Measurements from ENCODE around the gene AGA. TPM values are rescaled to one million over a fixed set of nuclear protein-coding genes. Genes with fewer than 3 reads are reported as not detected.

Gene AGA
- total RNA-seq, 1 experiment from 2014 or later = 35.4 TPM

DNA sequence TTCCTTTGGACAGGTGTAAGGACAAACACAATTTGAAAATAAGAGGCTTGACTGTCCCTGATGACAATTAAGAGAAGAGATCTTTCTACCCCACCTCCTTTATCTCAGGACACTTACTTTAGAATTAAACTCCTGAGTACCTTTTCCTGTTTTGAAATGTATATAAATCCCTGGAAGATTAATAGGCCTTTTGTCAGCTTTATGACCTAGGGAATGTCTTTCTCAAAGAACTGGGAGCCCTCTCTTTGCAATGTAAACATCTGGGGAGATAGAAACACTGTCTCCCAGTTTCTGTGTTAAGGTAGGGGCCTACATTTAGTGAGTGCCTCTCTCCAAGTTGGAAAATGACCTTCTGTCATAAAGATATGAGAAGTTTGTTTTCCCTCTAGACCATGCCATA is 31.7 kb downstream of the AGA start:
- Mint-ChIP-seq H3K27ac (ENCODE audit: unreplicated experiment) (no peak overlapping the region), H3K36me3 (ENCODE audit: insufficient read depth, unreplicated experiment) (no peaks in the 10 kb centered on the region), H3K4me1 (ENCODE audit: low read depth, unreplicated experiment) (peaks cover 10% of the 10 kb centered on the region), H3K9me3 (ENCODE audit: unreplicated experiment) (peaks cover 22% of the 10 kb centered on the region), H3K4me3 (ENCODE audit: unreplicated experiment) (no peak overlapping the region), H3K27me3 (ENCODE audit: insufficient read depth, unreplicated experiment) (no peaks in the 10 kb centered on the region)
- intact Hi-C loops (cut with micrococcal nuclease; ENCODE audit: unreplicated experiment) = loop anchor here (1.0 to 2.0 kb wide), 2 partner anchors 16 to 32 kb away; partner anchors contain the start of gene AGA
- H3K36me3 ChIP-seq (ENCODE audit: control insufficient read depth, insufficient read depth, low read length) = no peaks in the 10 kb centered on the region
- no TSS peak for BruUV-seq (replicated peaks)
- H3K4me3 ChIP-seq (ENCODE audit: low read depth, low read length) = no peak overlapping the region
- no peaks in the 10 kb centered on the region for H3K27me3 ChIP-seq (replicated peaks; ENCODE audit: control insufficient read depth, insufficient read depth, low read length)
- TF ChIP-seq, protein P1, sequence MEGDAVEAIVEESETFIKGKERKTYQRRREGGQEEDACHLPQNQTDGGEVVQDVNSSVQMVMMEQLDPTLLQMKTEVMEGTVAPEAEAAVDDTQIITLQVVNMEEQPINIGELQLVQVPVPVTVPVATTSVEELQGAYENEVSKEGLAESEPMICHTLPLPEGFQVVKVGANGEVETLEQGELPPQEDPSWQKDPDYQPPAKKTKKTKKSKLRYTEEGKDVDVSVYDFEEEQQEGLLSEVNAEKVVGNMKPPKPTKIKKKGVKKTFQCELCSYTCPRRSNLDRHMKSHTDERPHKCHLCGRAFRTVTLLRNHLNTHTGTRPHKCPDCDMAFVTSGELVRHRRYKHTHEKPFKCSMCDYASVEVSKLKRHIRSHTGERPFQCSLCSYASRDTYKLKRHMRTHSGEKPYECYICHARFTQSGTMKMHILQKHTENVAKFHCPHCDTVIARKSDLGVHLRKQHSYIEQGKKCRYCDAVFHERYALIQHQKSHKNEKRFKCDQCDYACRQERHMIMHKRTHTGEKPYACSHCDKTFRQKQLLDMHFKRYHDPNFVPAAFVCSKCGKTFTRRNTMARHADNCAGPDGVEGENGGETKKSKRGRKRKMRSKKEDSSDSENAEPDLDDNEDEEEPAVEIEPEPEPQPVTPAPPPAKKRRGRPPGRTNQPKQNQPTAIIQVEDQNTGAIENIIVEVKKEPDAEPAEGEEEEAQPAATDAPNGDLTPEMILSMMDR (IDR thresholded peaks at IDR 0.05; ENCODE audit: insufficient read depth in 1 of 2, low read depth in 1 of 2, low read length in 1 of 2, severe bottlenecking in 1 of 2, unreplicated experiment in 1 of 2) = no peak
- ChIA-PET POLR2A (interaction anchor here (1.3 kb wide), 1 partner anchor 32 kb away, joined by 7 read pairs; the partner anchor contains the start of gene AGA), CTCF (no interaction called here)
- DNase-seq = peak; percentile 44 to 46
- peaks cover 7% of the 10 kb centered on the region; the same call in 1 of the 2 replicates for H3K4me1 ChIP-seq
- H3K9me3 ChIP-seq = no peaks in the 10 kb centered on the region

DNA sequence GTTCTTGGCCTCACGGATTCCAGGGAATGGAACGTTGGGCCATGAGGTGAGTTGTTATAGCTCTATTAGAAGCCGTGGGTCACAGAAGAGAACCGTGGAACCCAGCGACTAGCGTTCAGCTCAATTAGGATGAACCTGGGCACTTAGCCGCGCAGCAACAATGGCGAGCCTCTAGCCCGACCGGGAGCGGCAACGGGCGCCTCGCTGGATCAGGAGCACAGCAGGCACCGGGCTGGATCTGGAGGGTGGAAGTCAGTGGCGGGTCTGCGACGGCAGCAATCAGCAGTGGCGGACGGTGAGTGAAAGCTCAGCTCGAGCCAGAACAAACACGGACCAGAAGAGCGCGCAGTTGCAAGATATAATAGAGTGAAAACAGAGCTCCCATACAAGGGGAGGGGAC is 34.2 kb downstream of the AGA start:
- POLR2A ChIA-PET = no interaction called here
- peaks cover 10% of the 10 kb centered on the region for H3K4me1 Mint-ChIP-seq (ENCODE audit: low read depth, unreplicated experiment)
- intact Hi-C loops (cut with micrococcal nuclease; ENCODE audit: unreplicated experiment) = no loop called here

DNA sequence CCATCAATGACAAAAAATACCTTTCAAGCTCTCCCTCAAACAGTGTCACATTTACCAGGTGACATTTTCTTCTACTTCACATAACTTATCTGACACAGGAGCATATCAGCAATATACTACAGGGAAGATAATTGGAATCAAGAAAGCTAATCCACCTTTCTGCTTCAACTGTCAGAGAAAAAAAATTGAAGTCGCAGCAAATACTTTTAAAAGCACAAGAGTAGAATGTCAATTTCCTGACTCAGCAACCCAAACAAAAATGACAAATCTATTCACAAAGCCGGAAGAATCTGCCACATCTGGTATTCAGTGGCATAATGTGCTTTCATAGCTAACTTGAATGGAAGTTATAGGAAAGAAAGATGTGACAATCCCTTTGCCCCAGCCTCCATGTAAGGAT is 36.7 kb downstream of the AGA start:
- Histone ChIP-seq H3K27me3 (replicated peaks; ENCODE audit: control insufficient read depth, insufficient read depth, low read length) (no peaks in the 10 kb centered on the region), H3K4me3 (ENCODE audit: low read depth, low read length) (no peak overlapping the region), H3K4me1 (no peaks in the 10 kb centered on the region), H3K36me3 (ENCODE audit: control insufficient read depth, insufficient read depth, low read length) (no peaks in the 10 kb centered on the region), H3K9me3 (no peaks in the 10 kb centered on the region)
- no peak overlapping the region for H3K27ac Mint-ChIP-seq (ENCODE audit: unreplicated experiment)
- no peaks in the 10 kb centered on the region for H3K27me3 Mint-ChIP-seq (ENCODE audit: insufficient read depth, unreplicated experiment)
- intact Hi-C loops (cut with micrococcal nuclease; ENCODE audit: unreplicated experiment) = no loop called here
- CTCF ChIA-PET = no interaction called here
- no peaks in the 10 kb centered on the region for H3K4me1 Mint-ChIP-seq (ENCODE audit: low read depth, unreplicated experiment)
- POLR2A ChIA-PET = interaction anchor here (0.5 to 0.6 kb wide), 2 partner anchors 35 to 158 kb away, joined by 3 to 8 read pairs; no protein-coding TSS in a partner anchor
- TF ChIP-seq, protein P1 (IDR thresholded peaks at IDR 0.05; ENCODE audit: insufficient read depth in 1 of 2, low read depth in 1 of 2, low read length in 1 of 2, severe bottlenecking in 1 of 2, unreplicated experiment in 1 of 2) = no peak
- H3K36me3 Mint-ChIP-seq (ENCODE audit: insufficient read depth, unreplicated experiment) = no peaks in the 10 kb centered on the region
- no TSS peak for BruUV-seq (replicated peaks)
- DNase-seq = no peak
- H3K9me3 Mint-ChIP-seq (ENCODE audit: unreplicated experiment) = peaks cover 22% of the 10 kb centered on the region
- no peak overlapping the region for H3K4me3 Mint-ChIP-seq (ENCODE audit: unreplicated experiment)

More for the DNA sequence above, 34.2 kb downstream of the AGA start:
- Mint-ChIP-seq H3K27me3 (ENCODE audit: insufficient read depth, unreplicated experiment) (no peaks in the 10 kb centered on the region), H3K4me3 (ENCODE audit: unreplicated experiment) (no peak overlapping the region), H3K27ac (ENCODE audit: unreplicated experiment) (no peak overlapping the region), H3K36me3 (ENCODE audit: insufficient read depth, unreplicated experiment) (no peaks in the 10 kb centered on the region), H3K9me3 (ENCODE audit: unreplicated experiment) (peaks cover 22% of the 10 kb centered on the region)
- CTCF ChIA-PET = no interaction called here
- no peak for DNase-seq
- Histone ChIP-seq H3K9me3 (no peaks in the 10 kb centered on the region), H3K4me3 (ENCODE audit: low read depth, low read length) (no peak overlapping the region), H3K36me3 (ENCODE audit: control insufficient read depth, insufficient read depth, low read length) (no peaks in the 10 kb centered on the region), H3K4me1 (peaks cover 7% of the 10 kb centered on the region; the same call in 1 of the 2 replicates), H3K27me3 (replicated peaks; ENCODE audit: control insufficient read depth, insufficient read depth, low read length) (no peaks in the 10 kb centered on the region)
- BruUV-seq (replicated peaks) = no TSS peak
- TF ChIP-seq, protein P1 (IDR thresholded peaks at IDR 0.05; ENCODE audit: insufficient read depth in 1 of 2, low read depth in 1 of 2, low read length in 1 of 2, severe bottlenecking in 1 of 2, unreplicated experiment in 1 of 2) = no peak
